Uterus (tissue), 2 donors: ENCODE measurements around the gene ELMO1.

Source experiments
- CTCF ChIP-seq, 4 experiments: fragments of 200-600 bp in 2 of 4; fragments of 450-650 bp in 2 of 4; sonication (generic) in 2 of 4; IDR thresholded peaks; one replicate each; pipeline ENCODE4 v1.5.1; 2016 to 2019; ENCODE audit warnings: antibody characterized with exemption in 4 of 4, mild to moderate bottlenecking in 2 of 4, moderate library complexity in 1 of 4
- POLR2A ChIP-seq, 2 donors: fragments of 450-650 bp; IDR thresholded peaks; one replicate each; pipeline ENCODE4 v1.6.1; 2016; ENCODE audit warnings: antibody characterized with exemption in 2 of 2, mild to moderate bottlenecking in 1 of 2, moderate library complexity in 1 of 2

GRCh38 chr7:37497576-37497975 is 48.9 kb upstream of the ELMO1 start:
- TF ChIP-seq CTCF (IDR thresholded peaks at IDR 0.05) (no peak), POLR2A (IDR thresholded peaks at IDR 0.05) (no peak)
